ENCODE results near the gene HOXD3.

Gene HOXD3

GRCh38 chr2:176163672-176164056 is 6.6 kb downstream of the HOXD3 start:
- DNase-seq, result no peak

GRCh38 chr2:176164201-176164600 is 7.1 kb downstream of the HOXD3 start:
- no peak for DNase-seq

DNA sequence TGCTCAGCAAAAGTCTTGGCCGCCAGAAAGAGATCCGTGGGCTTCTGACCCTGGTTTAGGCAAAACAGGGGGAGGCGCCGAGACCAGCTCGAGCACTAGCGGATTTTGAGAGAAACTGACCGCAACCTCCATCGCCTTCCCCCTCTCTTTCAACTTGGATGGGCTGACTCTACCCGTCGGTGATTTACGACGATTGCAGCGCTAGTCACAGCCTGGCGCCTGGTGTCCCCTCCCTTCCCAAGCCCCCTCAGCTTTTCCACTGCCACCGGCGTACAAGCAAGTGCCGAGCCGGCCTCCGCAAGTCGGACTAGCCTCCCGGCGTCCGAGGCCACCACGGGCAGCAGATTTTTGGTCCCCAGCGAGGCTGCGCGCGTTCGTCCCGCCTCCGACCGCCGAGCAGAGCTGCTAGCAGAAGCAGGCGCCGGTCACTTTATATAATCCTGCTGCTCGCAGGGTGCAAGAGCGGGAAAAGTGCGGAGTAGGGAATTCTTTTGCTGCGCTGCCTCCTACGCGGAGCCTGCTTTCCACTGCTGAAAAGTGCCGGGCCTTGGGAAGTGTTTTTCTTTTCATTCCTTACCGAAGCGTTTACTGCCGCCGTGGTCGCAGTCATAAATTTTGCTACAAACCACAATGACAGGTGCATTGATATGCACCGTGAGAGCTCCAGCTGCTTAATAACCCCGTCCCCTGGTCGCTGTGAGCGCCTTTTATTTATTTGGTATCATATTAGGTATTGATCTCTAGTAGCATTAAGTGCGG is 7.7 kb downstream of the HOXD3 start:
- DNase-seq, result no peak

DNA sequence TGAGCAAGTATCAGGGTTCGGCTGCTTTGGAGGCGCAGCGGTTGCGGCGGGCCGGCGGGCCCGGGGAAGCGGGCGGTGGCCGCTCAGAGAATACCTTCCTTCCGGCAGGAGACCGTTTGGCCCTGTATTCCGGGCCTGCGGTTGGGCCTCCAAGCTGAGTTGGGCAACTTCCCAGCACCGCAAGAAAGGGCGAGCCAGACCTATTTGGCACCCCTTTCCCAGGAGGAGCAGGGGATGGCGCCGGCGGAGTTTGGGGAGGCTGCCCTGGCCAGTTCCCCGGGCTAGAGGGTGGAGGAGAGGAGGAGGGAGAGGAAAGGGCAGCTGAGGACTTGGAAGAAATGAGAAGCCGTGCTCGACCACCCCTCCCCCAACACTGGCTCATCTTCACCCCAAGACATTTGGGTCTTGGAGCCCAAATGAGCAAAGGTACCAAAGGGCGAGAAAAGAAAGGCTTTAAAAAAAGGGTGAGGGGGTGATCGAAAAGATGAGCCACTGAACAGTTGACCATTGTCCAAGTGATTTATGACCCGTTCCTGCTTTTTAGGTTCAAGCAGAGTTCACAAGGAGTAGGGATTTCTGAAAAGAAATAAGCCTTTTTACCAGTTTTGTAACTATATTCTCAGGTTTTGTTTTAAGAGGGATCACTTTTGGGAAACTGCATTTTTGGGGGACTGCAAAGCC is 8.4 kb downstream of the HOXD3 start:
- DNase-seq, result no peak

DNA sequence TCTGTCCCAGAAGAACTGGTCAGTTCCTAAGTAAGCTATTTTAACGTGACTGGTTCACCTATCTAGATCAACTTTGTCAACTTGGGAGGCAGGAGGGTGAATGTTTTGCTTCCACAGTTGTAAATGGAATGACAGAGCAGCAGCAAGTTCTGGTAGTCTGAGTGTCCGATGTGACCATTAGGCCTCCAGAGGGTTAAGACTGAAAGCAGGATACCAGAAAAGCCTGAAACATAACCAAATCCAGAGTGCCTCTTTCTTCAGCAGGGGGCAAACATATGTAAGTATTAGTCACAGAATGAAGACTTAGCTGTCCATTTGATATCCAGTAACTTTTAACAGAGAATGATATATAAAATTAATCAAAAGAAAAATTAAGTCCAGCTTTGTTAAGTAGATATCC is 9.2 kb downstream of the HOXD3 start:
- DNase-seq, result no peak

DNA sequence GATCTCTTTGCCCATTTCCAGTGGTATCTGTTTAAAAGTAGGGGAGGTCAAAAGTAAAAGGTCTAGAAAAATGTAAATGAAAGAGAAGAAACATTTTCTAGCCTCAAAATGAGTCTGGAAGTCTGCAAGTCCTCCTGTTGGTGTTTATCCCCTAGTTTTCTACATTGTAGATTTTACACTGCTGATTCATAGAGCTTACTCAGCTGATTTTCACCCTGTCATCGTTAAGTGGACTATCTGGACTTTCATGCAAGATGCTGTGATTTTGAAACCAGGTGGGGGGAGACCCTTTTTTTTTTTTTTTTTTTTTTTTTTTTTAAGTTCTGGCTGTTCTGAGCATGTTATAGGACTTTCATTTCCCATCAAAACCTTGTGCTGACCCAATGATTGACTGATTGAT is 10.3 kb downstream of the HOXD3 start:
- no peak for DNase-seq

- no peak for DNase-seq
These were observed 12.1 kb downstream of the HOXD3 start for GRCh38 chr2:176169181-176169580.

DNA sequence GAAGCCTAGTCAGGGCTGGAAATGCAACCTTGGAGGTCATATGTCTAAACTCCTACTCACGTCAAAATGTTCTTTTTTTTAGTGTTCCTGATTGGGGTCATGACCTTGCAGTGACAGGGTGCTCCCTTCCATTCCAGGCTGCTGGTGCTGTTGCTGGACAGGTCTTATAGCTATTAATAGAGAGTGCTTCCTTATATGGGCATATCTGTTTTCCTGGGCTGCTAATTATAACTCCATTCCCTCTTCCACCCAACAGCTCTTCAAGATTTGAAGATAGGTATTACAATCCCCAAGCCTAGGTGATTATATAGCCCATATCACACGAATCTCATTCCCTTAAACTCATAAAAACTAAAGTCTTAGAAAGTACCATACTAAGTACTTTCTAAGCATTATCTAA is 12.6 kb downstream of the HOXD3 start:
- DNase-seq, result no peak

- DNase-seq, result no peak
These were observed 13.6 kb downstream of the HOXD3 start for GRCh38 chr2:176170602-176171305.

DNA sequence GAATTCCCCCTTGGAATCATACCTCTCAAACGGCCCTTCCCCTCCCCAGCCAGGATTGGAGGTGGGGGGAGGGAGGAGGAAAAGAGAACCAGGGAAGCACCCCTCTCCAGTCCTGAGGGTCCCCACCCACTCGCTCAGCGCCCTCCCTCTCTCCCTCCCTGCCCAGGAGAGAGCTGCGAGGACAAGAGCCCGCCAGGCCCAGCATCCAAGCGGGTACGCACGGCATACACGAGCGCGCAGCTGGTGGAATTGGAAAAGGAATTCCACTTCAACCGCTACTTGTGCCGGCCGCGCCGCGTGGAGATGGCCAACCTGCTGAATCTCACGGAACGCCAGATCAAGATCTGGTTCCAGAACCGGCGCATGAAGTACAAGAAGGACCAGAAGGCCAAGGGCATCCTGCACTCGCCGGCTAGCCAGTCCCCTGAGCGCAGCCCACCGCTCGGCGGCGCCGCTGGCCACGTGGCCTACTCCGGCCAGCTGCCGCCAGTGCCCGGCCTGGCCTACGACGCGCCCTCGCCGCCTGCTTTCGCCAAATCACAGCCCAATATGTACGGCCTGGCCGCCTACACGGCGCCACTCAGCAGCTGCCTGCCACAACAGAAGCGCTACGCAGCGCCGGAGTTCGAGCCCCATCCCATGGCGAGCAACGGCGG is 14.4 kb downstream of the HOXD3 start:
- no peak for DNase-seq

GRCh38 chr2:176172007-176172894 is 15.1 kb downstream of the HOXD3 start:
- DNase-seq, result no peak

GRCh38 chr2:176172895-176173566 is 15.9 kb downstream of the HOXD3 start:
- DNase-seq, result no peak

GRCh38 chr2:176173567-176174381 is 16.7 kb downstream of the HOXD3 start:
- DNase-seq, result no peak

DNA sequence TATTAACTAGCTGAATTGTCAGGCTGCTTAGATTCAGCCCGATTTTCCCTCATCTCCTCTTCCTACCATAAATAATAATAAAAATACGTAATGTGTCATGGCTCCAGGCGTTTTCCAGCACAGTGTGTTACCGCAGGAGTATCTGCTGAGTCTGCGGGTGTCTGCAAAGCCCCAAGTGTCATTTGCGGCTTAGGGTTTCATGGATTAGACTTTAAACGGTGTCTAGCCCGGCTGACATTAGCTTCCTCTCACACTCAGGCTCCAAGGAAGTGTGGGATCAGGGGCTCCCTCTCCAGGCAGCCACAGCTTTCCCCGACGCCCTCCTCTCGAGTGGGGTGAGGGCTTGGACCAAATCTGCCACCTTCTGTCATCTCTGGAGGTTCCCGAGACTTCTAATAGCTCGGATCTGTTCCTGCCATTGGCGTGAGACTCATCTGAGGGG is 17.3 kb downstream of the HOXD3 start:
- DNase-seq, result no peak

DNA sequence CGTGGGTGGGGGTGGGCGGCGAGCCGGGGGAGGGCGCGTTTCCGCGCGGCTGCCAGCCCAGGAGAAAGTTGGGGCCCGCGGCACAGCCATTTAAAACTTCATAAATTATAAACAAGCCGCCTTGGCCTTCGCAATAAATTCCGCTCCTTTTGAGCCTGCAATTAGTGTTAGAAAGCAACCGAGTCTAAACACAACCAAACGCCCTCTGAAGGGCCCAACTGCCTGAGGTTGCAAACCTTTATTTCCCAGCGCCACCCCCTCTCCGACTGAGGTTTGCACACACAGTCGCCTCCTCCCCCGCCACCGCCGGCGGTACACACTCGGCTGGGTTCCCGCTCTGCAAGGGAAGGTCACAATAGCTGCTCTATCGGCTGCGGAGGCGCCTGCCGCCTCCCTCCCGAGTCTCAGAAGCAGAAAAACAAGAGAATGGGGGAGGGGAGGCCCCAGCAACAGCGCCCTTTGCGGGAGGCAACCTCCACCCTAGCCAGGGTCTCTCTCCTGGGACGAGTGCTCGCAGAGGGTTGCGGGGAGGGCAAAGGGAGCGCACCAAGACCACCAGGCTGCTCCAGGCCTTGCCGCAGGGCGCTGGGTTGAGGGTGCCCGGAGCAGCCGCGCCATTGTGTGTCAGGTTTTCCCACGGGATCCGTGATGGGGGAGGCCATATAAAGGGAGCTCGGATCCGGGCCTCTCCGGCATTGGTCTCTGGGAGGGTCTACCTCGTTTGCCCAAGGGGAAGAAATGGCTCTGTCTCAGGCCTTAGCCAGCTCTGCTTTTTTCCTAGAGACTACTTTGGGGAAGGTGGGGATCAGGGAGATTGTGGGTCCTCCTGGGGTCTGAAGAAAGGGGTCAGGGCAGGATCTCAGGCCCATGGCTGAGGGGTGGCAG is 18.0 kb downstream of the HOXD3 start:
- peak in 1 of 2 experiments; percentile 38 for DNase-seq

- DNase-seq, result no peak
These were observed 18.9 kb downstream of the HOXD3 start for GRCh38 chr2:176175709-176176607.

DNA sequence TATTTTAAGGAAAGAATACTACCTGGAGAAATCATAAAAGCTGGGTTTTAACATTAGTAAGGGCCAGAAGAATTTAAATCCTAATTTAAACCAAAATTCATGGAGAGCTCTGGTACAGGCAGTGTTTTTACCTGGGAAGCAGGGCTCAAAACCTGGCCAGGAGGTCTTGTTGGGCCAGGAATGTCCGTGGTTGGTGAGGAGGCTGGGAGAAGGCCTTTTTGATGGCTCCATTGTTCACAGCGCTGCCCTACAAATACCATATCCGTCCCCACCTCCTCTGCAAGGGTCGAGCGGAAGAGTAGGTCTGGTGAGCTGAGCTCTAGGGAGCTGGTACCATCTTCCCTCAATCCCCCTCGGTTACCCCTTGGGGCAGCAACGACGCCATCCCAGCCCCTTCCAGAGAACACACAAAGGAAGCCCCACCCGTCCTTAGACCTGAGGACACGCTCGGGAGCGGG is 20.5 kb downstream of the HOXD3 start:
- DNase-seq, result no peak

DNA sequence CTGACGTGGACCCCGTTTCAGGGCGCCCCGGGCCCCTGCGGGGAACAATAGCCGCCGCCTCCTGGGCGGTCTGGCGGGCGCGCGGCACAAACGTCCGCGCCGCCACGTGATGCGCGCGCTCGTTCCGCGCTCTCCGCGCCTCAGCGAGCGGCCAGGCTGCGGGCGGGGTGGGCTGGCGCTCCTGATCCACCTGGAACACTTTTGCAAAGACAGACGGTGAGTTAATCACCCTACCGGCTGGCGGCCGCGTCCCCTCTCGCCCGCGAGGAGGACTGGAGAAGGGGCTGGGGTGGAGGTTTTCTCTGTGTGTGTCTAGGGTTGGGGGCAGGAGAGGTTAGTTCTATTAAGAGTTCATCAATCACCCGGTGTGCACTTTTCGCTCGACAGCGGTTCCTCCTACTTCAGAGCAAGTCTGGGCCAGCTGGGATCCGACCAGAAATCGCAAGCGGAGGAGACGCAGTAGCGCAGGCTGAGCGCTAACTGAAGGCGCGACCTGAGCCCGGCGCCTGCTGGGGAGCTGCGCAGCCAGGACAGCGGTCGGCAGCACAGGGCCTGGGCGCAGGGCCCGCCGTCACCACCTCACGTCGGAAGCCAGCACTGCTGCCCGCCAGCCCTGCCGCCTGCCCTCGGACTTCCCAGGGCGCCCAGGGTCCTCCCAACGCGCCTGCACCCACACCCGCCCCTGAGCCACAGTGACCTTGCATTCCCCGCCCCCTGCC is 21.1 kb downstream of the HOXD3 start:
- DNase-seq, result peak in 1 of 2 experiments; percentile 28

All from activated T-cell treated with anti-CD3 and anti-CD28 coated beads, Interleukin-2, amount 50 U/mL, for 48 hours (primary cell).